Dermis microvascular lymphatic vessel endothelial cell (primary cell): ENCODE data around the gene SCYGR1. TPM values are rescaled to one million over a fixed set of nuclear protein-coding genes. Genes with fewer than 3 reads are reported as not detected.
"Not testable (repeated sequence)": the region's sequence is repeated elsewhere in the genome, so short reads cannot be mapped to it uniquely, and the experiment has no call there.

ENCODE experiments used
- DNase-seq, 2 donors: peaks; one replicate each; pipeline versions ENCODE4 v3.0.0 to v3.0.0-alpha.2; 2010; ENCODE audit warnings: low read depth in 2 of 2
- total RNA-seq: library from RNA; depleted of rRNA; stranded (reverse); fragments of >200 nt; gene quantifications from 2 replicates; pipeline ENCODE4 v1.2.1, GENCODE V29; 2014

SCYGR1 gene
- total RNA-seq, 1 donor from 2014 or later = not detected

DNA sequence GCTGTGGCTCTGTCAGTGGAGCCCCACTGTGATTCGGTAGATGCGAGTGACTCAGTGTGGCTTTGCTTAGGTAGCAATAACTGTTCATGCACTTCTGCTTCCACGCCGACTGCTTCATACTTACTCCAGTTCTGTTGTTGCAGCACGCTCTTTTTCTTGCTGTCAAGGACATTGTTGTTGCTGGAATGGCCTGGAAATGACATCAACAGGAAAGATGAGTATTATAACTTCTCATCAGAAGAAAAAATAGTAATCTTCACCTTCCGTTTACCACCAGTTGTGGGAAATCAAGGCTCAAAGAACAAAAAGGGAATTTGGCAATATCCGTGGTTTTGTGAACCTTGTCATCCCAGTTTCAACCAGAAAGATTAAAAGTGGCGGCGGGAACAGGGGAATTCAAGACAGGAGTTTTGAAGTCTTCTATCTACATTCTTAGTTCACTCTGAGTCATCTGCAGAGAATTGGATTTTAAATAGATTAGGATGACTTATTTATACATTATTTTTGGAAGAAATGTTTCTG, 16.9 kb downstream of the SCYGR1 start:
- peak; percentile 43 to 52 for DNase-seq

GRCh38 chr2:227370092-227370491, 17.7 kb downstream of the SCYGR1 start:
- no peak for DNase-seq

GRCh38 chr2:227368574-227368973, 19.2 kb downstream of the SCYGR1 start:
- no peak for DNase-seq

- DNase-seq = no peak
Measured at GRCh38 chr2:227367427-227367795, 20.3 kb downstream of the SCYGR1 start.

DNA sequence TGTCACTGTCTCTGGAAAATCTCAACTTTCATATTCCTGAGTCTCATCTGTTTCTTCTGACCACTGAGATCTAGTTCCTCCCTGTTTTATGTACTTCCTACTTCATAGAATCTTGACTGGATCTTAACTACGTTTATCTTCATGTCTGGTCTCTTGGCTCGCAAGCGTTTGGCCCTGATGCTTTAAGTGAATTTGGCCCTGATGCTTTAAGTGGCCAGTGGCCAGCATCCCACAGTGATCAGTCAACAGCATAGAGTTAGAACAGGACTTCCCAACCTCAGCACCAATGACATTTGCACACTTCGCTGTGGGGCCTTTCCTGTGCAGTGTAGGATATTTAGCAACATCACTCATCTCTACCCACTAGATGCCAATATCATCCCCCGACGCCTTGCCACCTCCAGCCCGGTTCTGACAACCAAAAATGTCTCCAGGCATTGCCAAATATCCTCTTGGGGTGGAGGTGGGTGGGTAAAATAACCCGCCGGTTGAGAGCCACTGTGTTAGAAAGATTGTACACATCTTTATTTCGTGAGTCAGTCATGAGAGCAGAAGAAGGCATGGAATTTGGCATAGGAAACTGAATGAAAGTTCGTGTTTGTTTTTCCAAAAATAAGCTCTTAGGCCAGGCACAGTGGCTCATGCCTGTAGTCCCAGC, 20.9 kb downstream of the SCYGR1 start:
- DNase-seq = peak in 1 of 2 donors; percentile 2

DNA sequence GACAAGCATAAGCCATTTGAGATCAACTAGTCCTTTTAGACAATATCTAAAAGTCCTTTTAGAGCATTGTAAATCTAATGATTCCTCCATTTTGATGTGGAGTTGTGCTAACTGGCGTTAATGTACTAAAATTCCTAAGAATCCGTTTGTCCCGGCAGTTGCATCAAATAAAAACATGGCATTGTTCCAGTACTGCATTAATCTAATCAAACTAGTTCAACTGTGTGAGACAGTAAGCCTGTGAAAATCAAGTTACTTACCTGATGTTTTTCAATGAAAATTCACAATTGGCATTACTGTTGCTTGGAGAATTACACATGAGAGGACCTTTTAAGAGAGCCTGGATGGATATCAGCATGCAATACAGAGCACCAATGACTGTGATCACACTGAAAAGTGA, 21.9 kb downstream of the SCYGR1 start:
- DNase-seq = no peak

DNA sequence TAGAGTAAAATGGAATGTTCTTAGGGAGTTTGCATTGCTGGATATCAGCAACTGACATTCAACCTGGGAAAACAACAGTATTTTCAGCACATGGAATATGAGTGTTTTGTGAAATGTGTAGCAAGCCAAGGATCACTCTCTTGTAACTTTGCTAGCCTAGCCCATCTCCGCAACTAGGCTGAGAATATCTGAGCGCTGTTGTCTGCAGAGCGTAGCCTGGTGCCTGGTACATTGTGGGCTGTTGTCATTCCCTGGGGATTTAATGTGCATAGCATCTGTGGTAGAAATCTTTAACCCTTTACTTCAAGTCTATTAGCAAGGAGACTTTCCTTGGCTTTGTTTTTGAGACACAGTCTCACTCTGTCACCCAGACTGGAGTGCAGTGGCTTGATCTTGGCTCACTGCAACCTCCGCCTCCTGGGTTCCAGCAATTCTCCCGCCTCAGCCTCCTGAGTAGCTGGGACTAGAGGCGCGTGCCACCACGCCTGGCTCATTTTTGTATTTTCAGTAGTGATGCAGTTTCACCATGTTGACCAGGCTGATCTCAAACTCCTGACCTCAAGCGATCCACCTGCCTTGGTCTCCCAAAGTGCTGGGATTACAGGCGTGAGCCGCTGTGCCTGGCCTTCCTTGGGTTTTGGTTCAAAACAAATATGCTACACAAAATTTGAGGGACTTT, 23.0 kb downstream of the SCYGR1 start:
- DNase-seq = not testable (repeated sequence)

GRCh38 chr2:227363756-227364155, 24.0 kb downstream of the SCYGR1 start:
- DNase-seq = no peak

DNA sequence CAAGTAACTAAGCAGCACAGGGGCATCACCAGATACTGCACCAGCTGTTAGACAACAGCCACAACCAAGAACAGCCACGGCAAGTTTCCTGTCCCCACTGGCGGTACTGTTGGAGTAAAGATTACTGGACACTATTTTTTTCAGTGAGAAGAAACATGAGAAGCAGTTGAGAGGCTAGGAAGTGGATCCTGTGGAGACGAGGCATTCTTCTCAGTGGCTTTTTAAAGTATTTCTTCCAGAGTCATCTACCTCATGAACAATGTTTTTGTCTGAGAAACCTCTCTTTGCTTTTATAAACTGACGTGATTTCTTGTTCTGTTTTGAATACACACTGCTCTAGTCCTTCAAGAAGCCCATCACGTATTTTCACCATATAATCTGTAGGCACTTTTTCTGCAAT, 27.4 kb downstream of the SCYGR1 start:
- DNase-seq = no peak

DNA sequence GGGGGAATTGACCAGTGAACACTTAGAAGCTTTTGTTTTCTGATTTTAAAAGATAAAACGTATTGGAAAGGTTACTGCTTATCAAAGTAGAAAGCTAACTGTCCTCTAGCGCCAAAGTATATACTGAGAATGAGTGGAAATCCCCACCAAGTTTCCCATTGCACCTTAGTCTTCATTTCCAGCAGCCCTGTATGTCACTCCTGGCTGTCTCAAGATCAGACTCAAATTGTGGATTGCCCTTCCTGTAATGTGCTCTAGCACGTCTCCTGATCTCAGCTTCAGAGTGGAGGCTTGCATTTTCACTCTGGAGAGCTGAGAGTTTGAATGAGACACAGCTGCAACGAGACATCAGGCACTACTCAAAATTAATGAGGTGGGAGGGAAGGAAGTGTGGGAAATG, 36.1 kb downstream of the SCYGR1 start:
- no peak for DNase-seq

DNA sequence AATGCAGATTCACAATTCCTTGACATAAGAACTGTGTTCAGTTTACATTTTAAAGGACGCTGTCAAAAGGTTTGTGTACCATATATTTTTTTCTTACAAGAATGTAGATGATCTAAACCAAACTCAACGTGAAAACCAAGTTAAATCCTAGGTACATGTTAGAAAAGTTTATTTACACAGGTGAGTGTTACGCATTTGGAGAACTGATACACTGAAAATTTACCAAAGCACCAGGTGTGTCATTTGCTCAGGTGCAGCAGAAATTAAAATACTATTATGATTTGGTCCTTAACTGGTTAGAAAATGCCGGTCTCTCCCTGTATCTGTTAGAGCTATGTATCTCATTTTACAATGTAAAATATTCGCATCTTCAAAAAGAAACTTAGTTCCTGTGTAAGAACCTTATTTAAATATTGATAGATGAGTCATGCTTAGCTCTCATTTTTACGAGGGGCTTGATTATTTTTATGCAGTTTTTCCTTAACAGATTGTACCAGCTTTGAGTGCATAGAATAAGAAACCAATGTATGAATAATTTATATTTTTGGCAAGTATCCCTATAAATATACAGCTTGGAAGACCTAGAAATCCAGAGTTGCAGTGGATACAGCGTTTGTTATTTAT, 37.6 kb downstream of the SCYGR1 start:
- no peak for DNase-seq

DNA sequence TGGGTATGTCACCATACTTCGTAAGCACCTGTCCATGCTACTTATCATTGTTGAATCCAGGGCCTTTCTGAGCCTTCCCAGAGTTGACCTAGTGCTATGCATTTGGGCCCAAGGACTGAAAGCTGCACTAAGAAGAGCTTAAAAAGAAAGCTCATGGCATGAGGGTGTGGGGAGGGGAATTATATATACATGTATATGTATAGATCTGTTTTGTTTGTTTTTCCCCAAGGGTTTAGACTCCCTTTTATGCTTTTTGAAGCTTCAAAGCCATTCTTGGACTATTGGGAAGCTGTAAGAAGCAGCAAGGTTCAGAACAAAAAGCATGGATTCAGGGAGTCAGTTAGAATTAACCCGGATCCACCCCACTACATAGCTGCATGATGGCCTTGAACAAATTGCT, 39.4 kb downstream of the SCYGR1 start:
- no peak for DNase-seq

- DNase-seq = no peak
Measured at GRCh38 chr2:227347117-227347516, 40.6 kb downstream of the SCYGR1 start.

DNA sequence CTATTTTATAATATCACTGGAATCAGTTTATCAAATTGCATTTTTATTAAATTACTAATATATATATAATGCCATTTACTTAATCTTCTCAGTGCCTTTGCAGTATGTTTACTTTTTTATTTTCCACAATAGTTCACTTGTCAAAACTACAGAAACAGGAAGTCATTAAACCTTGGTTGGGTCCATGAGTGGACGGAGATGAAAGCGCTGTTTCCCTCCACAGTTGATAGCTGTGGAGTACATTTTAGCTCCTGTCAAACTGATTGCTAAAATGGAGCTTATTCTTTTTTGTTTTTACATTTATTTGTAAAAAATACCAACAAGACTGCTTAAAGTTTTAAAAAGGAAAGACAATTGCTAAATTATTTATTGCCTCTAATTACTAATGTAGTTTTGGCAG, 43.5 kb downstream of the SCYGR1 start:
- no peak for DNase-seq

GRCh38 chr2:227341553-227341952, 46.2 kb downstream of the SCYGR1 start:
- DNase-seq = no peak

DNA sequence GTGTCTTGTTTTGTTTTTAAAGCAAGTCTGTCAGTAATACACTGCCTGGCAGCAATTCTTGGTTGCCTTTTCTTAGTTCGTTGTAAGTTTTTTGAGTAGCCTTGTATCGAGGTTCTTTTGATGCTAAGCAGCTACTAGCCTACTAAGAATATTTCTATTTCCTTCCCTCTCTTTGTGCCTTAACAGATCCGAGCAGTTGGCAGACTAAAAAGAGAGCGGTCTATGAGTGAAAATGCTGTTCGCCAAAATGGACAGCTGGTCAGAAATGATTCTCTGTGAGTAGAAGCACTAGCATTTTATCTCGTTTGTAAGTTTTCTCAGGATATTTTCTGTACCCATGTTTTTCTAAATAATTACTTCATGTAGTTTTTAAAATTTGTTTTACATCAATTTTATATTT, 47.6 kb downstream of the SCYGR1 start:
- no peak for DNase-seq

- no peak for DNase-seq
Measured at GRCh38 chr2:227339098-227339599, 48.6 kb downstream of the SCYGR1 start.

Other genes with a start within 250 kb of the SCYGR1 start
- gene COL4A4, start 223.7 kb downstream of the SCYGR1 start, total RNA-seq = not detected in 2 replicates
- not detected in 2 replicates for gene COL4A3, start 223.3 kb downstream of the SCYGR1 start, total RNA-seq
- 35.4 and 45.5 TPM in 2 replicates for gene MFF, start 62.7 kb downstream of the SCYGR1 start, total RNA-seq
- not detected in 2 replicates for gene TM4SF20, start 8.6 kb downstream of the SCYGR1 start, total RNA-seq
- gene AGFG1, start 84.2 kb upstream of the SCYGR1 start, total RNA-seq = 32.5 and 56.6 TPM in 2 replicates
- gene SCYGR2, start 210.9 kb upstream of the SCYGR1 start, total RNA-seq = not detected in 2 replicates
- not detected in 2 replicates for gene SCYGR3, start 226.9 kb upstream of the SCYGR1 start, total RNA-seq
- not detected in 2 replicates for gene SCYGR4, start 229.5 kb upstream of the SCYGR1 start, total RNA-seq